SU-DHL-6 (cell line): ENCODE data around the gene PACSIN3.

Experiments used
- H2AFZ ChIP-seq: fragments of 200-600 bp; sonication (generic); 2 replicates; pipeline ENCODE4 v1.6.1; 2014; ENCODE audit warnings: low read depth, mild to moderate bottlenecking, moderate library complexity, mixed read lengths, antibody characterized with exemption, low read length; ENCODE audit not compliant: severe bottlenecking
- H3F3A ChIP-seq: fragments of 200-600 bp; shearing (Covaris generic); 2 replicates; pipeline ENCODE4 v1.6.0; 2016; ENCODE audit warnings: antibody characterized with exemption, mild to moderate bottlenecking; ENCODE audit not compliant: insufficient read depth
- H3K27ac ChIP-seq: fragments of 200-600 bp; sonication (generic); 2 replicates; pipeline ENCODE4 v1.5.1; 2016; ENCODE audit warnings: low read depth, mild to moderate bottlenecking, low read length, moderate library complexity, mixed read lengths
- H3K27me3 ChIP-seq: fragments of 200-600 bp; sonication (generic), shearing (Covaris generic); 2 replicates; pipeline ENCODE4 v1.6.0; 2014; ENCODE audit warnings: mild to moderate bottlenecking, low read length
- H3K36me3 ChIP-seq: fragments of 200-600 bp; sonication (generic); 2 replicates; pipeline ENCODE4 v1.6.1; 2014; ENCODE audit warnings: mild to moderate bottlenecking, low read length, mixed read lengths
- H3K4me2 ChIP-seq: fragments of 300-600, 200-600 bp; shearing (Covaris generic), sonication (generic); 2 replicates; pipeline ENCODE4 v1.6.0; 2014; ENCODE audit warnings: low read length, low read depth, mild to moderate bottlenecking; ENCODE audit not compliant: poor library complexity, severe bottlenecking
- H3K4me3 ChIP-seq: fragments of 200-600 bp; sonication (generic); 2 replicates; pipeline ENCODE4 v1.5.1; 2014; ENCODE audit warnings: antibody characterized with exemption, low read length, mild to moderate bottlenecking, mixed read lengths; ENCODE audit not compliant: insufficient read depth, poor library complexity, severe bottlenecking
- H3K79me2 ChIP-seq: fragments of 200-600 bp; sonication (generic); 2 replicates; pipeline ENCODE4 v1.6.1; 2014; ENCODE audit warnings: mild to moderate bottlenecking, low read length, moderate library complexity; ENCODE audit not compliant: insufficient read depth
- H3K9ac ChIP-seq: fragments of 200-600 bp; sonication (generic); 2 replicates; pipeline ENCODE4 v1.7.0; 2014; ENCODE audit warnings: mild to moderate bottlenecking, low read length
- H3K9me2 ChIP-seq: fragments of 200-600 bp; sonication (generic); replicated peaks from 2 replicates; pipeline ENCODE4 v1.6.1; 2014; ENCODE audit warnings: low read length; ENCODE audit not compliant: insufficient read depth
- H3K9me3 ChIP-seq: fragments of 200-600 bp; sonication (generic); 2 replicates; pipeline ENCODE4 v1.6.1; 2014; ENCODE audit warnings: low read length, mixed read lengths; ENCODE audit not compliant: insufficient read depth
- H4K20me1 ChIP-seq: fragments of 200-600 bp; sonication (generic); 2 replicates; pipeline ENCODE4 v1.6.1; 2014; ENCODE audit warnings: low read depth, mild to moderate bottlenecking, antibody characterized with exemption, low read length, moderate library complexity, mixed read lengths
- CTCF ChIP-seq: fragments of 200-600 bp; sonication (generic); IDR thresholded peaks from one replicate; pipeline ENCODE4 v1.5.1; 2017; ENCODE audit warnings: antibody characterized with exemption, mild to moderate bottlenecking, low read length, moderate library complexity; ENCODE audit not compliant: insufficient read depth, poor library complexity, severe bottlenecking
- EZH2phosphoT487 ChIP-seq: fragments of 200-600 bp; sonication (generic), shearing (Covaris generic); conservative IDR thresholded peaks from 2 replicates; pipeline ENCODE4 v1.6.1; 2018; ENCODE audit warnings: mild to moderate bottlenecking, antibody characterized with exemption, low read length, moderate library complexity, mixed read lengths

The PACSIN3 gene

GRCh38 chr11:47162426-47162825 is 23.8 kb downstream of the PACSIN3 start:
- Histone ChIP-seq H3K79me2 (no peaks in the 10 kb centered on the region), H3K4me3 (no peak overlapping the region), H3K36me3 (no peaks in the 10 kb centered on the region), H3K9me2 (no peaks in the 10 kb centered on the region), H3K27ac (no peak overlapping the region), H3K9ac (no peak overlapping the region), H3K27me3 (no peaks in the 10 kb centered on the region), H3F3A (peaks cover 6% of the 10 kb centered on the region; the same call in 1 of the 2 replicates), H2AFZ (no peak overlapping the region), H3K4me2 (no peak overlapping the region), H3K9me3 (no peaks in the 10 kb centered on the region), H4K20me1 (no peaks in the 10 kb centered on the region)
- TF ChIP-seq CTCF (no peak), EZH2phosphoT487 (no peak)

GRCh38 chr11:47161890-47162289 is 24.3 kb downstream of the PACSIN3 start:
- no peaks in the 10 kb centered on the region for H3K9me2 ChIP-seq
- H4K20me1 ChIP-seq = no peaks in the 10 kb centered on the region
- H3K9me3 ChIP-seq = no peaks in the 10 kb centered on the region
- H3K36me3 ChIP-seq = no peaks in the 10 kb centered on the region
- no peak for TF ChIP-seq EZH2phosphoT487
- no peak for TF ChIP-seq CTCF
- H3K27me3 ChIP-seq = no peaks in the 10 kb centered on the region
- H3K9ac ChIP-seq = no peak overlapping the region
- H3K4me2 ChIP-seq = no peak overlapping the region
- H3F3A ChIP-seq = peaks cover 6% of the 10 kb centered on the region; the same call in 1 of the 2 replicates
- H3K27ac ChIP-seq = no peak overlapping the region
- H2AFZ ChIP-seq = no peak overlapping the region
- H3K4me3 ChIP-seq = no peak overlapping the region
- H3K79me2 ChIP-seq = no peaks in the 10 kb centered on the region

- H3K36me3 ChIP-seq = no peaks in the 10 kb centered on the region
- no peak overlapping the region for H3K4me2 ChIP-seq
- H3K4me3 ChIP-seq = no peak overlapping the region
- no peaks in the 10 kb centered on the region for H3K79me2 ChIP-seq
- peaks cover 6% of the 10 kb centered on the region; the same call in 1 of the 2 replicates for H3F3A ChIP-seq
- H3K9ac ChIP-seq = no peak overlapping the region
- no peaks in the 10 kb centered on the region for H4K20me1 ChIP-seq
- H2AFZ ChIP-seq = no peak overlapping the region
- no peaks in the 10 kb centered on the region for H3K27me3 ChIP-seq
- no peaks in the 10 kb centered on the region for H3K9me2 ChIP-seq
- TF ChIP-seq EZH2phosphoT487 (no peak), CTCF (peak; percentile 40)
- H3K9me3 ChIP-seq = no peaks in the 10 kb centered on the region
- no peak overlapping the region for H3K27ac ChIP-seq
Observed at GRCh38 chr11:47161134-47161854, 24.9 kb downstream of the PACSIN3 start.
